Raji (cell line): Measurements from ENCODE around the gene MERTK.

ENCODE experiments used
- POLR2A ChIP-seq: IDR thresholded peaks from 2 replicates; pipeline ENCODE4 v1.6.1; 2011; ENCODE audit warnings: low read depth, low read length, control low read depth; ENCODE audit not compliant: insufficient read depth

Gene MERTK

GRCh38 chr2:111966241-111966640, 67.8 kb downstream of the MERTK start:
- TF ChIP-seq POLR2A = no peak

- no peak for TF ChIP-seq POLR2A
Measured at GRCh38 chr2:111967018-111967417, 68.6 kb downstream of the MERTK start.

- TF ChIP-seq POLR2A = no peak
Measured at GRCh38 chr2:111970453-111970852, 72.0 kb downstream of the MERTK start.

- TF ChIP-seq POLR2A = no peak
Measured at GRCh38 chr2:111972955-111973565, 74.7 kb downstream of the MERTK start.

GRCh38 chr2:111973701-111974100, 75.3 kb downstream of the MERTK start:
- TF ChIP-seq POLR2A = no peak

- no peak for TF ChIP-seq POLR2A
Measured at GRCh38 chr2:111975053-111975552, 76.7 kb downstream of the MERTK start.

GRCh38 chr2:111975819-111976218, 77.4 kb downstream of the MERTK start:
- TF ChIP-seq POLR2A = no peak

GRCh38 chr2:111977240-111977639, 78.8 kb downstream of the MERTK start:
- TF ChIP-seq POLR2A = no peak

GRCh38 chr2:111978452-111979170, 80.2 kb downstream of the MERTK start:
- no peak for TF ChIP-seq POLR2A

GRCh38 chr2:111981666-111982065, 83.3 kb downstream of the MERTK start:
- TF ChIP-seq POLR2A = no peak

GRCh38 chr2:111982822-111983221, 84.4 kb downstream of the MERTK start:
- TF ChIP-seq POLR2A = no peak

- no peak for TF ChIP-seq POLR2A
Measured at GRCh38 chr2:111983478-111984212, 85.2 kb downstream of the MERTK start.

- TF ChIP-seq POLR2A = no peak
Measured at GRCh38 chr2:111984213-111984604, 85.8 kb downstream of the MERTK start.

- no peak for TF ChIP-seq POLR2A
Measured at GRCh38 chr2:111985514-111985913, 87.1 kb downstream of the MERTK start.

- no peak for TF ChIP-seq POLR2A
Measured at GRCh38 chr2:111986116-111986900, 87.9 kb downstream of the MERTK start.
